T1000 (cell line): ENCODE results near the gene DDIT3.

Source experiments
- DNase-seq: peaks from one replicate; lab custom pipeline; 2025; ENCODE audit warnings: mixed read lengths; lab: John Stamatoyannopoulos, UW

The DDIT3 gene

GRCh38 chr12:57467915-57468314 lies 52.4 kb downstream of the DDIT3 start:
- no peak for DNase-seq

GRCh38 chr12:57467212-57467874 lies 53.0 kb downstream of the DDIT3 start:
- DNase-seq: no peak
